ENCODE measurements around the gene GYG2.

DNA sequence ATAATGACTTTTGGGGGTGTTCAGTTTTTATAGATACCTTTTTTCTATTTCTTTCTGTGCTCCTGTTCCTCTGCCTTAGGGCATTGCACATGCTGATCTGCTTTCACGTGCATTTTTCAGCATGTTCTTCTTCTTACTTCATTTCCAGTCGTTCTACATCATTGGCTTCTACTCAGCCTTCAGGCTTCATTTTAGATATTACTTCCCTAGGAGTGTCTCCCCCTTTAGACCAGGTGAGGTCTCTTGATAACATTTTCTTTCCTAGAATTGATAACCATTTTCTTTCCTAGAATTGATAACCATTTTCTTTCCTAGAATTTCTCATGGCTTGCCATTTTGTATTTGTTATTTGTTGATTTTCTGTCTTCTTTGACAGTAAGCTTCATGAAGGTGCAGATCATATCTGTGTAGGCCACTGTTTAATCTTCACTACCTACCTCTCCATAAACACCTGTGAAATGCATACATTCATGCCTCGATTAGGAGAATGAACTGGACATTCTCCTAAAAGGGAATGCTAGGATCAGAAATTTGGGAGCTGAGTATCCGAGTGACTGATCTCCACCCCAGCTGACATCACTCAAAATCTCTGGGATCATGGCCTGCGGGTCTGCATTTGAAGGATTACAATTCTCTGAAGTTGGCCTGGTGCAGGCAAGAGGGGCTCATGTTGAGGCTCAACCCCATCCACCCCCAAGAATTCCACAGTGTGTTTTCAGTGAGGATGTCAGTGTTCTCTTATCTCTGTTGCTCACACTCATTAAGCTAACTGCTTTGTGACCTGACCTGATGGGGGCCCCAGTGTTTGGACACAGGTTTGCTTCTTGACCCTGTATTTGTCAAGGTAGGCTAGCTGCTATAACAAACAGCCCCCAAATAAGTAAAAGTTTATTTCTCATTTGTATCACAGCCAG lies 45.7 kb downstream of the GYG2 start:
- TF ChIP-seq CTCF (IDR thresholded peaks at IDR 0.05; ENCODE audit: extremely low read depth in 1 of 2, insufficient read depth in 1 of 2, low read depth in 1 of 2, low read length in 2 of 2) (no peak), EZH2 (IDR thresholded peaks at IDR 0.05; ENCODE audit: borderline replicate concordance, low read depth, low read length, severe bottlenecking) (no peak), JUN (IDR thresholded peaks at IDR 0.05; ENCODE audit: borderline replicate concordance, insufficient read depth, insufficient read length, low read depth) (no peak), MYC (IDR thresholded peaks at IDR 0.05; ENCODE audit: low read depth, low read length) (no peak), POLR2AphosphoS5 (IDR thresholded peaks at IDR 0.05; ENCODE audit: insufficient read depth, low read depth, low read length) (no peak)
